Tibial nerve (tissue), 4 donors: ENCODE results near the gene OPCML.

ENCODE experiments used
- CTCF ChIP-seq, 5 experiments: fragments of 200-600 bp in 3 of 5; fragments of 450-650 bp in 2 of 5; sonication (generic) in 3 of 5; IDR thresholded peaks; one replicate each; pipeline ENCODE4 v1.5.1; 2016 to 2019; ENCODE audit warnings: antibody characterized with exemption in 5 of 5, mild to moderate bottlenecking in 3 of 5, moderate library complexity in 2 of 5
- EP300 ChIP-seq, 2 donors: sonication (generic); formaldehyde crosslinking; IDR thresholded peaks; one replicate each; pipeline ENCODE4 v1.6.1; 2017; ENCODE audit warnings: antibody characterized with exemption in 2 of 2, mild to moderate bottlenecking in 1 of 2
- POLR2A ChIP-seq, 2 donors: fragments of 450-650 bp; IDR thresholded peaks; one replicate each; pipeline ENCODE4 v1.6.1; 2017; ENCODE audit warnings: antibody characterized with exemption in 2 of 2, mild to moderate bottlenecking in 2 of 2, moderate library complexity in 2 of 2

- TF ChIP-seq CTCF (IDR thresholded peaks at IDR 0.05) (no peak), EP300 (IDR thresholded peaks at IDR 0.05) (no peak), POLR2A (IDR thresholded peaks at IDR 0.05) (no peak)
Measured at GRCh38 chr11:132455044-132455443, 1077.3 kb downstream of the OPCML start.
